IMR-90 (cell line): ENCODE measurements around the gene VOPP1. TPM values are rescaled to one million over a fixed set of nuclear protein-coding genes. Genes with fewer than 3 reads are reported as not detected.

Experiments used
- ATAC-seq: fragments of 200-7000 bp; cut with Tn5 transposase; 2 replicates; pipeline ENCODE4 v1.9.1; 2020; ENCODE audit warnings: low read depth, mild to moderate bottlenecking, moderate library complexity
- BruUV-seq: library from RNA; stranded (reverse); fragments of 400-500 nt; replicated peaks from 2 replicates; lab custom pipeline; 2021; lab: Mats Ljungman, UMichigan
- CTCF ChIA-PET: fragments of 300-600 bp; formaldehyde crosslinking; extraction: SDS; loops from one replicate; lab custom pipeline; 2021; ENCODE audit warnings: antibody characterized with exemption; lab: Yijun Ruan, JAX
- POLR2A ChIA-PET: fragments of 300-600 bp; sonication (Branson Sonifier 250); formaldehyde crosslinking; loops from one replicate; lab custom pipeline; 2022; ENCODE audit warnings: antibody characterized with exemption; ENCODE audit not compliant: unreplicated experiment; lab: Charles Lee
- DNase-seq: peaks from one replicate; pipeline ENCODE4 v3.0.0; 2013
- H2AFZ ChIP-seq: replicated peaks from 2 replicates; pipeline ENCODE3; 2013; ENCODE audit warnings: low read length, mild to moderate bottlenecking; ENCODE audit not compliant: poor library complexity
- H2AK5ac ChIP-seq: 2 replicates; pipeline ENCODE4 v1.6.1; 2013; ENCODE audit warnings: low read depth, low read length, inconsistent platforms
- H2AK9ac ChIP-seq: replicated peaks from 2 replicates; pipeline ENCODE3; 2013; ENCODE audit warnings: mild to moderate bottlenecking, low read depth, low read length, moderate library complexity; ENCODE audit not compliant: poor library complexity
- H2BK120ac ChIP-seq: 2 replicates; pipeline ENCODE4 v1.6.1; 2013; ENCODE audit warnings: low read depth, low read length, inconsistent platforms
- H2BK15ac ChIP-seq: 3 replicates; pipeline ENCODE4 v1.6.1; 2013; ENCODE audit warnings: low read depth, low read length, inconsistent platforms
- H2BK20ac ChIP-seq: 2 replicates; pipeline ENCODE4 v1.6.1; 2013; ENCODE audit warnings: low read depth, mild to moderate bottlenecking, inconsistent platforms, low read length, moderate library complexity
- H2BK5ac ChIP-seq: 2 replicates; pipeline ENCODE4 v1.6.1; 2013; ENCODE audit warnings: mild to moderate bottlenecking, low read depth, low read length, inconsistent platforms; ENCODE audit not compliant: poor library complexity, severe bottlenecking
- H3K14ac ChIP-seq: replicated peaks from 2 replicates; pipeline ENCODE4 v1.6.1; 2013; ENCODE audit warnings: low read depth, low read length, inconsistent platforms
- H3K18ac ChIP-seq: 2 replicates; pipeline ENCODE4 v1.6.1; 2013; ENCODE audit warnings: low read depth, low read length, control low read depth
- H3K23ac ChIP-seq: 2 replicates; pipeline ENCODE4 v1.6.1; 2013; ENCODE audit warnings: low read depth, low read length, inconsistent platforms
- H3K27ac ChIP-seq: 2 replicates; pipeline ENCODE4 v1.5.1; 2013; ENCODE audit warnings: mild to moderate bottlenecking, control low read depth, low read length; ENCODE audit not compliant: insufficient read depth
- H3K27me3 ChIP-seq: 2 replicates; pipeline ENCODE4 v1.6.1; 2013; ENCODE audit warnings: low read length; ENCODE audit not compliant: control insufficient read depth, insufficient read depth
- H3K36me3 ChIP-seq: 2 replicates; pipeline ENCODE4 v1.6.1; 2013; ENCODE audit warnings: low read length, mixed read lengths; ENCODE audit not compliant: control insufficient read depth, insufficient read depth
- H3K4ac ChIP-seq: 2 replicates; pipeline ENCODE4 v1.6.1; 2013; ENCODE audit warnings: low read depth, low read length, inconsistent platforms
- H3K4me1 ChIP-seq: 2 replicates; pipeline ENCODE4 v1.6.1; 2013; ENCODE audit warnings: low read length, mixed read lengths; ENCODE audit not compliant: control insufficient read depth, insufficient read depth
- H3K4me2 ChIP-seq: 2 replicates; pipeline ENCODE4 v1.6.1; 2013; ENCODE audit warnings: low read depth, mild to moderate bottlenecking, control low read depth, low read length, moderate library complexity
- H3K4me3 ChIP-seq: 2 replicates; pipeline ENCODE4 v1.5.1; 2013; ENCODE audit warnings: low read depth, mild to moderate bottlenecking, control low read depth, low read length, moderate library complexity; ENCODE audit not compliant: insufficient read depth
- H3K56ac ChIP-seq: 2 replicates; pipeline ENCODE4 v1.6.1; 2013; ENCODE audit warnings: low read length, inconsistent platforms; ENCODE audit not compliant: insufficient read depth; ENCODE audit errors: extremely low read depth
- H3K79me1 ChIP-seq, 2 experiments: 2 replicates each; pipeline ENCODE4 v1.6.1; 2013; ENCODE audit warnings: low read length in 2 of 2, inconsistent platforms in 1 of 2, low read depth in 1 of 2
- H3K9ac ChIP-seq: 2 replicates; pipeline ENCODE4 v1.6.1; 2013; ENCODE audit warnings: low read depth, low read length, control low read depth
- H3K9me1 ChIP-seq: 2 replicates; pipeline ENCODE4 v1.6.1; 2013; ENCODE audit warnings: low read length, inconsistent platforms; ENCODE audit not compliant: insufficient read depth
- H3K9me3 ChIP-seq: 2 replicates; pipeline ENCODE4 v1.6.1; 2013; ENCODE audit warnings: low read length; ENCODE audit not compliant: control insufficient read depth, insufficient read depth
- H4K20me1 ChIP-seq: 2 replicates; pipeline ENCODE4 v1.6.1; 2013; ENCODE audit warnings: low read length, inconsistent platforms; ENCODE audit not compliant: insufficient read depth
- H4K5ac ChIP-seq: 2 replicates; pipeline ENCODE4 v1.6.1; 2013; ENCODE audit warnings: mild to moderate bottlenecking, low read depth, low read length, control low read depth
- H4K8ac ChIP-seq, 2 experiments: 2 replicates each; pipeline ENCODE4 v1.6.1; 2013; ENCODE audit warnings: low read depth in 2 of 2, low read length in 2 of 2, control low read depth in 1 of 2, inconsistent platforms in 1 of 2
- H4K91ac ChIP-seq: 2 replicates; pipeline ENCODE4 v1.6.1; 2013; ENCODE audit warnings: low read depth, low read length, inconsistent platforms; ENCODE audit not compliant: insufficient read depth
- BHLHE40 ChIP-seq: fragments of 150-350 bp; IDR thresholded peaks from 2 replicates; pipeline ENCODE4 v1.6.1; 2016; ENCODE audit warnings: mild to moderate bottlenecking, low read depth, low read length
- CEBPB ChIP-seq: IDR thresholded peaks from 2 replicates; pipeline ENCODE4 v1.6.1; 2012; ENCODE audit warnings: low read depth, low read length, improper control_type of control experiment
- CHD1 ChIP-seq: IDR thresholded peaks from 2 replicates; pipeline ENCODE4 v1.6.1; 2012; ENCODE audit warnings: low read depth, low read length, improper control_type of control experiment
- FOS ChIP-seq: fragments of 150-350 bp; IDR thresholded peaks from 2 replicates; pipeline ENCODE4 v1.6.1; 2016; ENCODE audit warnings: low read depth, low read length
- MAFK ChIP-seq: IDR thresholded peaks from 2 replicates; pipeline ENCODE4 v1.6.1; 2012; ENCODE audit warnings: low read depth, low read length, improper control_type of control experiment
- MAZ ChIP-seq: IDR thresholded peaks from 2 replicates; pipeline ENCODE4 v1.6.1; 2012; ENCODE audit warnings: low read depth, mild to moderate bottlenecking, low read length, improper control_type of control experiment, moderate library complexity, borderline replicate concordance
- MXI1 ChIP-seq: IDR thresholded peaks from 2 replicates; pipeline ENCODE4 v1.6.1; 2012; ENCODE audit warnings: low read depth, mild to moderate bottlenecking, low read length, moderate library complexity, borderline replicate concordance
- NFE2L2 ChIP-seq: fragments of 150-350 bp; IDR thresholded peaks from 2 replicates; pipeline ENCODE4 v1.6.1; 2016; ENCODE audit warnings: low read depth, mild to moderate bottlenecking, low read length
- POLR2A ChIP-seq: IDR thresholded peaks from 2 replicates; pipeline ENCODE4 v1.6.1; 2012; ENCODE audit warnings: mild to moderate bottlenecking, low read depth, low read length
- RAD21 ChIP-seq: IDR thresholded peaks from 2 replicates; pipeline ENCODE4 v1.6.1; 2012; ENCODE audit warnings: low read length, improper control_type of control experiment
- RCOR1 ChIP-seq: IDR thresholded peaks from 2 replicates; pipeline ENCODE4 v1.6.1; 2012; ENCODE audit warnings: mild to moderate bottlenecking, low read length, improper control_type of control experiment; ENCODE audit not compliant: insufficient replicate concordance
- RFX5 ChIP-seq: IDR thresholded peaks from 2 replicates; pipeline ENCODE4 v1.8.0; 2012; ENCODE audit warnings: low read depth, mild to moderate bottlenecking, low read length, moderate library complexity
- SMC3 ChIP-seq: fragments of 150-350 bp; IDR thresholded peaks from 2 replicates; pipeline ENCODE4 v1.6.1; 2016; ENCODE audit warnings: low read depth, mild to moderate bottlenecking, antibody characterized with exemption, low read length, moderate library complexity
- WGBS, 2 experiments: methylation state at CpG; one replicate each; pipeline versions ENCODE4 v1.1.5 to v1.1.7; 2013; ENCODE audit warnings: missing lambda C conversion rate in 2 of 2; ENCODE audit not compliant: insufficient read length in 1 of 2; ENCODE audit errors: extremely low coverage in 2 of 2; 5-methylcytosine and 5-hydroxymethylcytosine counted together
- dilution Hi-C: fragments of 300-500 bp; cut with HindIII; formaldehyde crosslinking; loops from one replicate; pipeline ENCODE4 v1.14.3; 2018; ENCODE audit warnings: low sequenced_read_pairs; ENCODE audit not compliant: unreplicated experiment
- in situ Hi-C: fragments of 300-500 bp; cut with MboI; formaldehyde crosslinking; loops from 3 replicates; pipeline ENCODE4 v1.14.3; 2019; ENCODE audit warnings: low sequenced_read_pairs, inconsistent platforms, mixed read lengths
- intact Hi-C: fragments of 100-400 bp; cut with micrococcal nuclease; formaldehyde crosslinking; loops from 2 replicates; pipeline ENCODE4 v1.10.0; 2022
- polyA plus RNA-seq, 3 experiments: library from polyadenylated mRNA; depleted of rRNA; stranded (reverse); fragments of >200 nt; gene quantifications; 2 replicates each; pipeline ENCODE4 v1.2.3, GENCODE V29; 2012; ENCODE audit warnings: low replicate concordance in 1 of 3
- total RNA-seq: library from RNA; depleted of rRNA; stranded (reverse); fragments of >200 nt; gene quantifications from 2 replicates; pipeline ENCODE4 v1.2.3, GENCODE V29; 2012
- TF ChIP-seq, protein P1 (sequence below): conservative IDR thresholded peaks from 2 replicates; pipeline ENCODE4 v1.5.1; 2012; ENCODE audit warnings: mild to moderate bottlenecking, low read depth, low read length, improper control_type of control experiment
- TF ChIP-seq, protein P2 (sequence below): fragments of 150-350 bp; IDR thresholded peaks from 2 replicates; pipeline ENCODE4 v1.6.1; 2016; ENCODE audit warnings: low read depth, mild to moderate bottlenecking, low read length, moderate library complexity, borderline replicate concordance
- TF ChIP-seq, protein P3 (sequence below): fragments of 150-350 bp; IDR thresholded peaks from 2 replicates; pipeline ENCODE4 v1.6.1; 2017; ENCODE audit warnings: mild to moderate bottlenecking, antibody characterized with exemption, low read length, low read depth

The VOPP1 gene
- total and polyA plus RNA-seq, 2 of the 4 experiments (the other 2 are of a cell fraction) = 60.2 to 94.5 TPM

DNA sequence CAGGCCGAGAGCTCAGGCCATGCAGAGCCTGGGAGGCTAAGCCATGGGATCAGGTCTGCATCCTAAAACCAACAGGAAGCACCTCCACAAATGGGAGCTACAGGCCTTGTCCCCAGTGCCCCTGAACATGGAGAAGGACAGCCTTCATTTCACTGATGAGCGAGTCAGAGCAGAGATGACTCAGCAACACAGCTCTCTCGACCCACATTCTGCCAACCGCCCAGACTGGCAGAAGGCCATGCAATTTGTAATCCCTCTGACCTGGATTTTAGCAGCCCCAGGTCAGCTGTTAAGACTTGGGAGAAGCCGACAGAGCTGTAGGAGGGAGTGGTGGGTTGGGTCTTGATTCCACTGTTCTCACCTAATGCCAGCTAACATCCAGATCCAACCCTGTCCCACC, 25.5 kb downstream of the VOPP1 start:
- H4K91ac ChIP-seq = no peak overlapping the region; the same call in 1 of the 2 replicates
- peak overlapping the region; percentile 17 for H2BK5ac ChIP-seq
- H3K4me2 ChIP-seq = peak overlapping the region; percentile 47
- POLR2A ChIA-PET = no interaction called here
- peaks cover 75% of the 10 kb centered on the region for H4K20me1 ChIP-seq
- TF ChIP-seq BHLHE40 (no peak), MXI1 (no peak), MAZ (no peak), SMC3 (no peak), RAD21 (no peak), NFE2L2 (peak; percentile 88), RFX5 (no peak), FOS (0 out of 2 replicates have a peak, but pooled peaks have one; percentile 47), CHD1 (no peak), CEBPB (0 out of 2 replicates have a peak, but pooled peaks have one; percentile 21), RCOR1 (no peak), POLR2A (no peak), MAFK (peak; percentile 53; the same call in 1 of the 2 replicates)
- TF ChIP-seq, protein P1, sequence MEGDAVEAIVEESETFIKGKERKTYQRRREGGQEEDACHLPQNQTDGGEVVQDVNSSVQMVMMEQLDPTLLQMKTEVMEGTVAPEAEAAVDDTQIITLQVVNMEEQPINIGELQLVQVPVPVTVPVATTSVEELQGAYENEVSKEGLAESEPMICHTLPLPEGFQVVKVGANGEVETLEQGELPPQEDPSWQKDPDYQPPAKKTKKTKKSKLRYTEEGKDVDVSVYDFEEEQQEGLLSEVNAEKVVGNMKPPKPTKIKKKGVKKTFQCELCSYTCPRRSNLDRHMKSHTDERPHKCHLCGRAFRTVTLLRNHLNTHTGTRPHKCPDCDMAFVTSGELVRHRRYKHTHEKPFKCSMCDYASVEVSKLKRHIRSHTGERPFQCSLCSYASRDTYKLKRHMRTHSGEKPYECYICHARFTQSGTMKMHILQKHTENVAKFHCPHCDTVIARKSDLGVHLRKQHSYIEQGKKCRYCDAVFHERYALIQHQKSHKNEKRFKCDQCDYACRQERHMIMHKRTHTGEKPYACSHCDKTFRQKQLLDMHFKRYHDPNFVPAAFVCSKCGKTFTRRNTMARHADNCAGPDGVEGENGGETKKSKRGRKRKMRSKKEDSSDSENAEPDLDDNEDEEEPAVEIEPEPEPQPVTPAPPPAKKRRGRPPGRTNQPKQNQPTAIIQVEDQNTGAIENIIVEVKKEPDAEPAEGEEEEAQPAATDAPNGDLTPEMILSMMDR = no peak
- TF ChIP-seq, protein P2, sequence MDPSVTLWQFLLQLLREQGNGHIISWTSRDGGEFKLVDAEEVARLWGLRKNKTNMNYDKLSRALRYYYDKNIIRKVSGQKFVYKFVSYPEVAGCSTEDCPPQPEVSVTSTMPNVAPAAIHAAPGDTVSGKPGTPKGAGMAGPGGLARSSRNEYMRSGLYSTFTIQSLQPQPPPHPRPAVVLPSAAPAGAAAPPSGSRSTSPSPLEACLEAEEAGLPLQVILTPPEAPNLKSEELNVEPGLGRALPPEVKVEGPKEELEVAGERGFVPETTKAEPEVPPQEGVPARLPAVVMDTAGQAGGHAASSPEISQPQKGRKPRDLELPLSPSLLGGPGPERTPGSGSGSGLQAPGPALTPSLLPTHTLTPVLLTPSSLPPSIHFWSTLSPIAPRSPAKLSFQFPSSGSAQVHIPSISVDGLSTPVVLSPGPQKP = no peak
- TF ChIP-seq, protein P3, sequence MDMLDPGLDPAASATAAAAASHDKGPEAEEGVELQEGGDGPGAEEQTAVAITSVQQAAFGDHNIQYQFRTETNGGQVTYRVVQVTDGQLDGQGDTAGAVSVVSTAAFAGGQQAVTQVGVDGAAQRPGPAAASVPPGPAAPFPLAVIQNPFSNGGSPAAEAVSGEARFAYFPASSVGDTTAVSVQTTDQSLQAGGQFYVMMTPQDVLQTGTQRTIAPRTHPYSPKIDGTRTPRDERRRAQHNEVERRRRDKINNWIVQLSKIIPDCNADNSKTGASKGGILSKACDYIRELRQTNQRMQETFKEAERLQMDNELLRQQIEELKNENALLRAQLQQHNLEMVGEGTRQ = no peak
- H4K8ac ChIP-seq = no peak overlapping the region
- no peak overlapping the region for H3K9ac ChIP-seq
- in situ Hi-C loops = no loop called here
- peak; percentile 79 for DNase-seq
- no peaks in the 10 kb centered on the region for H3K9me3 ChIP-seq
- H2AK5ac ChIP-seq = peak overlapping the region; percentile 36
- intact Hi-C loops = loop anchor here (5.0 kb wide), 1 partner anchor 70 kb away; no protein-coding TSS in a partner anchor
- H3K23ac ChIP-seq = no peak overlapping the region
- 0 out of 2 replicates have a peak overlapping the region, but pooled peaks have one; percentile 6 for H2BK120ac ChIP-seq
- no peak overlapping the region for H2AK9ac ChIP-seq
- no peak overlapping the region for H3K56ac ChIP-seq
- peak overlapping the region; percentile 52; the same call in 1 of the 2 replicates for H3K4ac ChIP-seq
- 0 out of 2 replicates have a peak overlapping the region, but pooled peaks have one; percentile 5 for H3K27ac ChIP-seq
- BruUV-seq = no TSS peak
- H3K79me1 ChIP-seq = peaks cover 18 to 86% of the 10 kb centered on the region in 2 experiments
- peaks cover 19% of the 10 kb centered on the region for H3K4me1 ChIP-seq
- no peak overlapping the region for H3K18ac ChIP-seq
- H3K36me3 ChIP-seq = no peaks in the 10 kb centered on the region
- no peak overlapping the region for H2AFZ ChIP-seq
- H3K9me1 ChIP-seq = peaks cover 39% of the 10 kb centered on the region
- no peak overlapping the region for H2BK15ac ChIP-seq
- CTCF ChIA-PET = no interaction called here
- peak overlapping the region; percentile 27; the same call in 1 of the 2 replicates for H4K5ac ChIP-seq
- H3K4me3 ChIP-seq = no peak overlapping the region
- H3K27me3 ChIP-seq = no peaks in the 10 kb centered on the region
- H2BK20ac ChIP-seq = 0 out of 2 replicates have a peak overlapping the region, but pooled peaks have one; percentile 18
- no peak overlapping the region for H3K14ac ChIP-seq
- ATAC-seq = peak; percentile 56
- WGBS, 2 experiments = no CpG with 5 or more reads among the region's 5 CpGs
- dilution Hi-C loops = no loop called here
